ENCODE results near the gene BPHL.
"Not testable (repeated sequence)": the region's sequence is repeated elsewhere in the genome, so short reads cannot be mapped to it uniquely, and the experiment has no call there.

The BPHL gene

GRCh38 chr6:3179945-3180344 lies 61.4 kb downstream of the BPHL start:
- DNase-seq (ENCODE audit: low read depth), result not testable (repeated sequence)

GRCh38 chr6:3181105-3181504 lies 62.6 kb downstream of the BPHL start:
- no peak for DNase-seq (ENCODE audit: low read depth)

- DNase-seq (ENCODE audit: low read depth), result no peak
Measured at GRCh38 chr6:3183066-3183465, 64.6 kb downstream of the BPHL start.

GRCh38 chr6:3186974-3187382 lies 68.5 kb downstream of the BPHL start:
- DNase-seq (ENCODE audit: low read depth), result no peak

- no peak for DNase-seq (ENCODE audit: low read depth)
Measured at GRCh38 chr6:3188262-3188661, 69.8 kb downstream of the BPHL start.

GRCh38 chr6:3189192-3189591 lies 70.7 kb downstream of the BPHL start:
- not testable (repeated sequence) for DNase-seq (ENCODE audit: low read depth)

- DNase-seq (ENCODE audit: low read depth), result no peak
Measured at GRCh38 chr6:3190056-3190455, 71.5 kb downstream of the BPHL start.

GRCh38 chr6:3190779-3191178 lies 72.3 kb downstream of the BPHL start:
- no peak for DNase-seq (ENCODE audit: low read depth)

GRCh38 chr6:3193102-3193849 lies 74.8 kb downstream of the BPHL start:
- DNase-seq (ENCODE audit: low read depth), result no peak

- no peak for DNase-seq (ENCODE audit: low read depth)
Measured at GRCh38 chr6:3194535-3195419, 76.3 kb downstream of the BPHL start.

GRCh38 chr6:3195420-3195694 lies 76.8 kb downstream of the BPHL start:
- no peak for DNase-seq (ENCODE audit: low read depth)

GRCh38 chr6:3195695-3196497 lies 77.4 kb downstream of the BPHL start:
- DNase-seq (ENCODE audit: low read depth), result no peak

- DNase-seq (ENCODE audit: low read depth), result no peak
Measured at GRCh38 chr6:3196770-3197169, 78.3 kb downstream of the BPHL start.

GRCh38 chr6:3197734-3198133 lies 79.2 kb downstream of the BPHL start:
- not testable (repeated sequence) for DNase-seq (ENCODE audit: low read depth)

- no peak for DNase-seq (ENCODE audit: low read depth)
Measured at GRCh38 chr6:3199382-3199781, 80.9 kb downstream of the BPHL start.

- DNase-seq (ENCODE audit: low read depth), result no peak
Measured at GRCh38 chr6:3200682-3201081, 82.2 kb downstream of the BPHL start.

- no peak for DNase-seq (ENCODE audit: low read depth)
Measured at GRCh38 chr6:3201388-3201787, 82.9 kb downstream of the BPHL start.
